CD14-positive monocyte (primary cell): ENCODE measurements around the gene QSOX2. TPM values are rescaled to one million over a fixed set of nuclear protein-coding genes. Genes with fewer than 3 reads are reported as not detected.

ENCODE experiments used
- DNase-seq, 3 donors: peaks; one replicate each; pipeline ENCODE4 v3.0.0-alpha.2; 2011 to 2022
- H2AFZ ChIP-seq: 2 replicates; pipeline ENCODE4 v1.6.0; 2012; ENCODE audit warnings: mild to moderate bottlenecking, low read depth, low read length, inconsistent platforms; ENCODE audit not compliant: insufficient read depth, poor library complexity, severe bottlenecking
- H3K27ac ChIP-seq, 2 donors: 1 replicate in 1 of 2; 2 replicates in 1 of 2; pipeline ENCODE4 v1.5.1; 2012 to 2013; ENCODE audit warnings: low read length in 2 of 2, control low read depth in 1 of 2, inconsistent platforms in 1 of 2, low read depth in 1 of 2, mild to moderate bottlenecking in 1 of 2
- H3K27me3 ChIP-seq, 2 donors: one replicate each; pipeline versions ENCODE4 v1.6.0 to v1.6.1; 2011 to 2013; ENCODE audit warnings: low read length in 2 of 2; ENCODE audit not compliant: control insufficient read depth in 2 of 2, insufficient read depth in 2 of 2
- H3K36me3 ChIP-seq, 2 donors: replicated peaks in 1 of 2; 1 replicate in 1 of 2; 2 replicates in 1 of 2; pipeline versions ENCODE4 v1.5.1 to v1.6.1; 2012 to 2013; ENCODE audit warnings: low read length in 2 of 2, control low read depth in 1 of 2, inconsistent platforms in 1 of 2, mild to moderate bottlenecking in 1 of 2; ENCODE audit not compliant: insufficient read depth in 2 of 2, control insufficient read depth in 1 of 2
- H3K4me1 ChIP-seq, 2 donors: 1 replicate in 1 of 2; 2 replicates in 1 of 2; pipeline versions ENCODE4 v1.5.1 to v1.6.1; 2012 to 2013; ENCODE audit warnings: low read length in 2 of 2, control low read depth in 1 of 2, inconsistent platforms in 1 of 2, mild to moderate bottlenecking in 1 of 2, moderate library complexity in 1 of 2; ENCODE audit not compliant: insufficient read depth in 2 of 2, control insufficient read depth in 1 of 2
- H3K4me2 ChIP-seq: replicated peaks from 2 replicates; pipeline ENCODE3; 2012; ENCODE audit warnings: low read length, moderate library complexity, mild to moderate bottlenecking; ENCODE audit not compliant: poor library complexity, severe bottlenecking; ENCODE audit errors: extremely low read depth
- H3K4me3 ChIP-seq, 3 experiments: fragments of 200-600 bp in 1 of 3; sonication (generic) in 1 of 3; replicated peaks in 1 of 3; 1 replicate in 2 of 3; 2 replicates in 1 of 3; pipeline ENCODE4 v1.5.1; 2011 to 2013; ENCODE audit warnings: low read length in 3 of 3, mild to moderate bottlenecking in 3 of 3, control low read depth in 2 of 3, low read depth in 2 of 3, inconsistent platforms in 1 of 3, moderate library complexity in 1 of 3
- H3K79me2 ChIP-seq: 2 replicates; pipeline ENCODE4 v1.6.0; 2012; ENCODE audit warnings: mild to moderate bottlenecking, control low read depth, inconsistent platforms, low read length, moderate library complexity; ENCODE audit not compliant: insufficient read depth
- H3K9ac ChIP-seq: 2 replicates; pipeline ENCODE4 v1.6.0; 2017; ENCODE audit warnings: low read length, mild to moderate bottlenecking; ENCODE audit not compliant: insufficient read depth, poor library complexity, severe bottlenecking
- H3K9me3 ChIP-seq, 2 donors: replicated peaks in 1 of 2; 1 replicate in 1 of 2; 2 replicates in 1 of 2; pipeline versions ENCODE4 v1.5.1 to v1.6.1; 2012 to 2013; ENCODE audit warnings: low read length in 2 of 2, control low read depth in 1 of 2; ENCODE audit not compliant: control insufficient read depth in 1 of 2, insufficient read depth in 1 of 2
- H4K20me1 ChIP-seq: 2 replicates; pipeline ENCODE4 v1.6.0; 2012; ENCODE audit warnings: mild to moderate bottlenecking, low read length, control low read depth, moderate library complexity; ENCODE audit not compliant: insufficient read depth
- H3K27ac Mint-ChIP-seq, 7 donors: one replicate each; pipeline ENCODE4 v1.8.0; 2020; ENCODE audit warnings: mild to moderate bottlenecking in 7 of 7, mixed read lengths in 7 of 7, moderate library complexity in 6 of 7, inconsistent platforms in 2 of 7
- H3K27me3 Mint-ChIP-seq, 3 donors: one replicate each; pipeline ENCODE4 v1.8.0; 2021 to 2022; ENCODE audit warnings: low read depth in 3 of 3, mild to moderate bottlenecking in 3 of 3, mixed read lengths in 3 of 3, moderate library complexity in 3 of 3, inconsistent platforms in 1 of 3
- H3K36me3 Mint-ChIP-seq, 2 donors: one replicate each; pipeline ENCODE4 v1.8.0; 2020; ENCODE audit warnings: mixed read lengths in 2 of 2, inconsistent platforms in 1 of 2, mild to moderate bottlenecking in 1 of 2
- H3K4me1 Mint-ChIP-seq: one replicate; pipeline ENCODE4 v1.8.0; 2020; ENCODE audit warnings: mild to moderate bottlenecking, mixed read lengths
- H3K4me3 Mint-ChIP-seq, 2 donors: one replicate each; pipeline ENCODE4 v1.8.0; 2020; ENCODE audit warnings: mild to moderate bottlenecking in 2 of 2, mixed read lengths in 2 of 2, moderate library complexity in 1 of 2
- H3K9me3 Mint-ChIP-seq, 7 donors: one replicate each; pipeline ENCODE4 v1.8.0; 2020 to 2022; ENCODE audit warnings: mixed read lengths in 7 of 7, mild to moderate bottlenecking in 6 of 7, moderate library complexity in 6 of 7, inconsistent platforms in 2 of 7
- CTCF ChIP-seq: fragments of 200-600 bp; IDR thresholded peaks from one replicate; pipeline ENCODE4 v1.8.0; 2022; ENCODE audit warnings: antibody characterized with exemption, mild to moderate bottlenecking
- WGBS: methylation state at CpG from one replicate; pipeline ENCODE4 v1.1.5; 2013; ENCODE audit warnings: missing lambda C conversion rate; ENCODE audit not compliant: insufficient coverage; 5-methylcytosine and 5-hydroxymethylcytosine counted together
- intact Hi-C, 2 donors: fragments of 100-400 bp; cut with micrococcal nuclease; formaldehyde crosslinking; loops; one replicate each; pipeline versions ENCODE4 v1.15.0 to v1.15.1; 2023
- polyA plus RNA-seq, 3 donors: library from polyadenylated mRNA; depleted of rRNA in 1 of 3; unstranded in 2 of 3; stranded (reverse) in 1 of 3; fragments of 300-500 nt in 2 of 3; fragments of >200 nt in 1 of 3; fragmentation: Illumina TruSeq in 2 of 3; gene quantifications; 1 replicate in 2 of 3; 2 replicates in 1 of 3; pipeline ENCODE4 v1.2.3, GENCODE V29; 2012 to 2021

QSOX2 gene
- polyA plus RNA-seq, 3 donors = 0.03 to 8.4 (median 0.17) TPM

- H3K4me3 Mint-ChIP-seq = no peak overlapping the region
- Histone ChIP-seq H3K4me2 (no peak overlapping the region), H3K27me3 (no peaks in the 10 kb centered on the region), H3K9me3 (peaks cover 0 to 2% of the 10 kb centered on the region in 2 donors), H3K9ac (no peak overlapping the region), H3K4me3 (no peak overlapping the region), H3K79me2 (no peaks in the 10 kb centered on the region), H3K27ac (no peak overlapping the region), H3K36me3 (peaks cover 24 to 74% of the 10 kb centered on the region in 2 donors), H3K4me1 (no peaks in the 10 kb centered on the region), H4K20me1 (no peaks in the 10 kb centered on the region), H2AFZ (no peak overlapping the region)
- 94% methylated on average over 10 of the region's 13 CpGs for WGBS
- H3K9me3 Mint-ChIP-seq = peaks cover 0 to 1% (median 0%) of the 10 kb centered on the region in 7 donors
- no peak for DNase-seq
- intact Hi-C loops = no loop called here
- H3K27ac Mint-ChIP-seq = no peak overlapping the region
- H3K36me3 Mint-ChIP-seq = peaks cover 63 to 85% of the 10 kb centered on the region in 2 donors
- H3K4me1 Mint-ChIP-seq = no peaks in the 10 kb centered on the region
- TF ChIP-seq CTCF = no peak
- peaks cover 0 to 2% (median 0%) of the 10 kb centered on the region in 3 donors for H3K27me3 Mint-ChIP-seq
Observed at GRCh38 chr9:136219276-136219675, 26.3 kb downstream of the QSOX2 start.

- no peak overlapping the region for H3K4me2 ChIP-seq
- no peak overlapping the region for H2AFZ ChIP-seq
- DNase-seq = no peak
- peaks cover 0 to 7% of the 10 kb centered on the region in 2 donors for H3K9me3 ChIP-seq
- Mint-ChIP-seq H3K27ac (no peak overlapping the region), H3K9me3 (peaks cover 0 to 7% (median 2%) of the 10 kb centered on the region in 7 donors), H3K4me1 (no peaks in the 10 kb centered on the region), H3K27me3 (peaks cover 0 to 1% (median 0%) of the 10 kb centered on the region in 3 donors), H3K4me3 (no peak overlapping the region), H3K36me3 (peaks cover 62 to 85% of the 10 kb centered on the region in 2 donors)
- H4K20me1 ChIP-seq = no peaks in the 10 kb centered on the region
- no peak overlapping the region for H3K27ac ChIP-seq
- TF ChIP-seq CTCF = no peak
- no peak overlapping the region for H3K9ac ChIP-seq
- no peaks in the 10 kb centered on the region for H3K27me3 ChIP-seq
- peaks cover 29 to 75% of the 10 kb centered on the region in 2 donors for H3K36me3 ChIP-seq
- no peaks in the 10 kb centered on the region for H3K79me2 ChIP-seq
- intact Hi-C loops = no loop called here
- 94% methylated on average over 5 of the region's 15 CpGs for WGBS
- no peaks in the 10 kb centered on the region for H3K4me1 ChIP-seq
- H3K4me3 ChIP-seq = no peak overlapping the region
Observed at GRCh38 chr9:136218673-136219072, 26.9 kb downstream of the QSOX2 start.
